ENCODE results near the gene NOTCH4.

Gene NOTCH4

DNA sequence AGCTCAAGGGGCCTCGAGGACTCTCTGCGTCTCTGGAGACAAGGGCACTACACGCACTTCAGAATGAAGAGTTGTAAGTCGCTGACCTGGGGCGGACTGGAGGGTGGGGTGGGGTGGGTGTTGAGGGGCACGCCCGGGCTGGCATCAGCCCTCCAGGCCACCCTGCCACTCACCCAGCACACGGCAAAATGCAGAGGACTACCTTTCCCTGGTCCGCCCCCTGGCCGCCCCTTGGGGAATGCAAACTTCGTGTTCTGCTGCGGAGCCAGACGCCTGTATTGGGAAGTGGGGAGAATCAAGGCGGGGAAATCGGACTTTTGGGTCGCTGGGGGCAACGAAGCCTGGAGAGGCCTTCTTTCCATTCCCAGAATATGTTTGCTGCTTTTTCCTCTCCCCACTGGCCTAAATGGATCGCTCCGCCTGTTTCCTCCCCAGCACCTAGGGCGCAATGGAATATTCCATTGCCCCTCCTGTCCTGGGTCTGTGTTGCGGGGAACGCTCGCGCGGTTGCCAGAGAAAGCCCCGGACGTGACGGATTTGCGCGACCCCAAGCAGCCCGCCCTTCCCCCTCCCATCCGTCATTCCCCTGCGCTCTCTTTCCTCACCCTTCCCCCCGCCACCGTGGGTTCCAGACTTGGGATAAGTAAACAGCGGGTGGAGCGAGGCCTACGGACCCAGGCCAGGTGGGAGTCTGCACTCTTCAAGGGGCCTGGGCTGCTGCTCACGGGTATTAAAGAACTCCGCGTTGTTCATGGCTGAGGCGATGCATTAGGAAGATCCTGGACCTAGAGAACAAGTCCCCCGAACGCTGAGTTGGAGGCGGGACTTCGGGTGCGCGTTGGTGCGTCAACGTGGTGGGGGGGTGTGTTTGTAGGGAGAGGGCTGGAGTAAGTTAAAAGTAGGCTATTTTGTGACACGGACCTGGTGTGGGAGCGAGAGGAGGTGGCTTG is 70.0 kb downstream of the NOTCH4 start, which contains the start of gene PPT2:
Gene PPT2 (plus strand): TSS at position 578 of the 950 bp plus-strand sequence. CDS start 454 bp downstream, outside the sequence.
- H3K9ac ChIP-seq (ENCODE audit: insufficient read length, low read depth), result peak within 1 kb of the TSS; percentile 93
- H3K27me3 ChIP-seq (ENCODE audit: insufficient read depth, insufficient read length), result peaks cover 3% of the 10 kb centered on the region
- H3K4me3 ChIP-seq (ENCODE audit: insufficient read length, low read depth), result peak within 1 kb of the TSS; percentile 84
- H3K9me3 ChIP-seq (ENCODE audit: insufficient read depth, low read length), result no peaks in the 10 kb centered on the region
- H3K4me1 ChIP-seq (ENCODE audit: insufficient read depth, insufficient read length), result peaks cover 4% of the 10 kb centered on the region
- peaks cover 36% of the 10 kb centered on the region for H3K36me3 ChIP-seq (ENCODE audit: insufficient read depth, insufficient read length, low read length)
- TF ChIP-seq YY1 (IDR thresholded peaks at IDR 0.05; ENCODE audit: insufficient read depth, insufficient read length) (no peak), ZNF274 (IDR thresholded peaks at IDR 0.05; ENCODE audit: low read depth, low read length) (no peak), SUZ12 (IDR thresholded peaks at IDR 0.05; ENCODE audit: extremely low read depth, insufficient read depth, insufficient read length) (no peak)
- DNase-seq (ENCODE audit: low read depth, low spot score), result peak; percentile 79

DNA sequence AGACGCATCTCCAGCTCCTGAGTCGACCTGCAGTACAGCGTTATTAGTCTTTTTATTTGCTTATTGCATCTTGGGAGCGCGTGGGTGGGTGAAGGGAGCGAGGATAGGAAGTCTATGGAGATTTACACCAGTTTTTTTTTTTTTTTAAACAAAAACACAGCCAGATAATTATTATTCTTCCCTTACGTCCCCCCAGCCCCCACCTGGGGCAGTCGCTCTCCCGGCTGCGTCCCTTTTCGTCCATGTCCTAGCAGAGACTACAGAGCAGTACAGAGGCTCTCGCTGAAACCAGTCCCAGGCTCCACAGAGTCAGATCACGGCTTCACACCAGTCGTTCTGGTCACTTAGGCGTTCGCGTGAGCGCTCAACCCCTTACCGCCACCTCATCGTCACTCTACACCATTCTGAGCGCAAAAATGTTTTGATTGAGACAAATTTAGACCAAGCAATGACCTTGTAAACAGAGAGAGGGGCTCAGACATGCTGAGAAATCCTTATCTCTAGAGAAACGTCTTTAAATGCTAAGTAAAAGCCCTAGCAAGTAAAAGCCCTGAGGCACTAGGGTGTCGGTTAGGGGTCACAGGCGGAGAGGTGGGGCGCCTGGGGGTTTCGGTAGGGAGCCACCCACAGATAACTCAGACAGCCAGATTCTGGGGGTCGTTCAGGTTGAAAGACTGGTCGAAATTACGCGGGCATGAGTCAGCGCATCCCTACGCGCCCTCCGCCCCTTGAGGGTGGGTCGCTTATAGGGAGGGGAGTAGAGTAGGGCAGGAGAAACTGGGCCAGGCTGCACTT is 70.9 kb downstream of the NOTCH4 start:
- H3K4me3 ChIP-seq (ENCODE audit: insufficient read length, low read depth), result peak overlapping the region; percentile 84
- DNase-seq (ENCODE audit: low read depth, low spot score), result no peak
- peak overlapping the region; percentile 93 for H3K9ac ChIP-seq (ENCODE audit: insufficient read length, low read depth)
- H3K9me3 ChIP-seq (ENCODE audit: insufficient read depth, low read length), result no peaks in the 10 kb centered on the region
- TF ChIP-seq SUZ12 (IDR thresholded peaks at IDR 0.05; ENCODE audit: extremely low read depth, insufficient read depth, insufficient read length) (no peak), ZNF274 (IDR thresholded peaks at IDR 0.05; ENCODE audit: low read depth, low read length) (no peak), YY1 (IDR thresholded peaks at IDR 0.05; ENCODE audit: insufficient read depth, insufficient read length) (no peak)
- H3K36me3 ChIP-seq (ENCODE audit: insufficient read depth, insufficient read length, low read length), result peaks cover 27% of the 10 kb centered on the region
- peaks cover 4% of the 10 kb centered on the region for H3K4me1 ChIP-seq (ENCODE audit: insufficient read depth, insufficient read length)
- H3K27me3 ChIP-seq (ENCODE audit: insufficient read depth, insufficient read length), result peaks cover 3% of the 10 kb centered on the region

DNA sequence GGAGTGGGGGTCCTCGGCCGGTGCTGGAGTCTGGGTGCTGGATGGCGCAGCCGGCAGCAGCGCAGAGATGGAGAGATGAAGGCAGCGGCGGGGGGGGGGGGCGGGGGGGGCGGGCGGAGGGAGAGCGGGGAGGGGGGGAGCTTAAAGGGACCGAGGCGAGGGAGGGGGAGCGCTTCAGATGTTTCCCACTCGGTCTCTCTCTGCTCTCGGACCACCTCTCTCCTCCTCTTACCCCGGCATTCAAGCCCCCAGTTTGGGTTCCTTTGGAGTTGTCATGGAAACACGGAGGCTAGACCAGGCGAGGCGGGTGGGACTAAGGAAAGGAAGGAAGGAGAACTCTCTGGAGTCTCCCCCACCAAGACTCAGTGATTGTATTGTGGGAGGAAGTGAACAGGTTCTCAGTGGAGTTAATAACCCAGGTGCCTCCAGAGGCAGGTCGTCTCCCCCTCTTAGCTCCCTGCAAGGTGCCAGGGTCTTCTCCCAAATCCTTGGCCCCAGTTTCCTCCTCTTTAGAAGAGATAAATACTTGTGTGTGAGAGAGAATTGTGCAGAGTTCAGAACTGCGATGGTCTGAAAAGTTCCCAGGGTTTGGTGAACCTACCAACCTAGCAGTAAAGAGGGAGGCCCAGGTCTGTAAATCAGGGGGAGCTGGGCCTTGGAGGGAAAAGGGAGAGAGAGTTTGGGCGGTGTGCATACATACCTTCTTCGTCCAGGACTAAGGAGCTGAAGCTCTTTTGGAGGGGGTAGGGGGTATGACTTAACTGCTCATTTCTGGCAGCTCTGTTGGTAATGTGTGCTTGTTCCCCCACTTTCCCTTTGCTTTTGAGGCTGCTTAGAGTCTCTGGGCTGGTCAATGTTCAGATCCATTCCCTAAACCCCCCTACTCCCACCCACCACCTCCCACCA is 71.8 kb downstream of the NOTCH4 start, which contains the start of gene PRRT1:
Gene PRRT1 (minus strand): TSS at position 77 of the 906 bp plus-strand sequence. CDS start 112 bp downstream, outside the sequence.
- Histone ChIP-seq H3K4me1 (ENCODE audit: insufficient read depth, insufficient read length) (peaks cover 4% of the 10 kb centered on the region), H3K4me3 (ENCODE audit: insufficient read length, low read depth) (peak within 1 kb of the TSS; percentile 84), H3K36me3 (ENCODE audit: insufficient read depth, insufficient read length, low read length) (peaks cover 20% of the 10 kb centered on the region), H3K9me3 (ENCODE audit: insufficient read depth, low read length) (no peaks in the 10 kb centered on the region), H3K9ac (ENCODE audit: insufficient read length, low read depth) (peak within 1 kb of the TSS; percentile 93), H3K27me3 (ENCODE audit: insufficient read depth, insufficient read length) (peaks cover 3% of the 10 kb centered on the region)
- no peak for TF ChIP-seq ZNF274 (IDR thresholded peaks at IDR 0.05; ENCODE audit: low read depth, low read length)
- TF ChIP-seq SUZ12 (IDR thresholded peaks at IDR 0.05; ENCODE audit: extremely low read depth, insufficient read depth, insufficient read length), result no peak
- TF ChIP-seq YY1 (IDR thresholded peaks at IDR 0.05; ENCODE audit: insufficient read depth, insufficient read length), result no peak
- no peak for DNase-seq (ENCODE audit: low read depth, low spot score)

DNA sequence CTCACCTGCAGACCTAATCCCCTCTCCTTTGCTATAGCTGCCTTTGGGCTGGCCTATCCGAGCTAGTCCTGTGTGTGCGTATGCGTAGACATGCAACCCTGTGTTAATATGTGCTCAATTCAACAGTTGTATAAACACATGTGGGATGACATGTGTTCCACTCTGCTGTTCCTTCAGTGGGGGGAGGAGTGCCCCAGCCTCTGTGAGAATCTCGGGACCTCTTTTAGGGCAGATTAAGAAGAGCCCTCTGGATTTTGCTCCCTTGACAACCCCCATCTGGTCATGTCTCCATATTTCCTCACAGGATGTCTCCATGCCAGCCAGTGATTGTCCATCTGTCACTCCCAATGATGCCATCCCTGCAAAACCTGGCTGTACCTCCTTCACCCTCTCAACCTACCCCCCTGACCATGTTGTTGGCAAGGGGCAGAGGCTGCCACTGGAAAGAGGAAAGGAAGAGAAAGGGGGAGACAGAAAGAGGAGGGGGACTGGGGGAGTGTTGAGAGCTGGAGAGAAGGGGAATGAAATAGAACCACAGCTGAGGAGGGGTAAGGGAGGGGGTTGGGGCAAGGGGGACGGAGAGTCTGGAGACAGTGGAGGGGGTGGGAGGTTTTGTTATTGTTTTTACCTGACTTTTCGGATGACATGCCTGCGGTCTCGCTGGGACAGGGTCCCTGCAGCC is 72.5 kb downstream of the NOTCH4 start:
- no peak for DNase-seq (ENCODE audit: low read depth, low spot score)
- no peak for TF ChIP-seq SUZ12 (IDR thresholded peaks at IDR 0.05; ENCODE audit: extremely low read depth, insufficient read depth, insufficient read length)
- TF ChIP-seq YY1 (IDR thresholded peaks at IDR 0.05; ENCODE audit: insufficient read depth, insufficient read length), result no peak
- no peak for TF ChIP-seq ZNF274 (IDR thresholded peaks at IDR 0.05; ENCODE audit: low read depth, low read length)
- Histone ChIP-seq H3K4me3 (ENCODE audit: insufficient read length, low read depth) (no peak overlapping the region), H3K27me3 (ENCODE audit: insufficient read depth, insufficient read length) (peaks cover 3% of the 10 kb centered on the region), H3K9ac (ENCODE audit: insufficient read length, low read depth) (no peak overlapping the region), H3K9me3 (ENCODE audit: insufficient read depth, low read length) (no peaks in the 10 kb centered on the region), H3K4me1 (ENCODE audit: insufficient read depth, insufficient read length) (peaks cover 4% of the 10 kb centered on the region), H3K36me3 (ENCODE audit: insufficient read depth, insufficient read length, low read length) (peaks cover 12% of the 10 kb centered on the region)

- no peak for DNase-seq (ENCODE audit: low read depth, low spot score)
- TF ChIP-seq ZNF274 (IDR thresholded peaks at IDR 0.05; ENCODE audit: low read depth, low read length), result no peak
- TF ChIP-seq YY1 (IDR thresholded peaks at IDR 0.05; ENCODE audit: insufficient read depth, insufficient read length), result no peak
- no peak for TF ChIP-seq SUZ12 (IDR thresholded peaks at IDR 0.05; ENCODE audit: extremely low read depth, insufficient read depth, insufficient read length)
- H3K4me3 ChIP-seq (ENCODE audit: insufficient read length, low read depth), result no peak overlapping the region
- peaks cover 4% of the 10 kb centered on the region for H3K4me1 ChIP-seq (ENCODE audit: insufficient read depth, insufficient read length)
- H3K9ac ChIP-seq (ENCODE audit: insufficient read length, low read depth), result no peak overlapping the region
- H3K27me3 ChIP-seq (ENCODE audit: insufficient read depth, insufficient read length), result peaks cover 3% of the 10 kb centered on the region
- H3K36me3 ChIP-seq (ENCODE audit: insufficient read depth, insufficient read length, low read length), result peaks cover 3% of the 10 kb centered on the region
- H3K9me3 ChIP-seq (ENCODE audit: insufficient read depth, low read length), result no peaks in the 10 kb centered on the region
These were observed 73.7 kb downstream of the NOTCH4 start for GRCh38 chr6:32149932-32150870.
